TTC549 (cell line): ENCODE data around the gene GALM.
A peak's percentile ranks its signal among the peaks of the same experiment; 100 is the strongest.
"Not testable (repeated sequence)": the region's sequence is repeated elsewhere in the genome, so short reads cannot be mapped to it uniquely, and the experiment has no call there.

ENCODE experiments used
- FAIRE-seq: peaks from 2 replicates; lab custom pipeline; 2012; peaks lifted over from hg19 to GRCh38; lab: Jason Lieb, UNC

GALM gene

DNA sequence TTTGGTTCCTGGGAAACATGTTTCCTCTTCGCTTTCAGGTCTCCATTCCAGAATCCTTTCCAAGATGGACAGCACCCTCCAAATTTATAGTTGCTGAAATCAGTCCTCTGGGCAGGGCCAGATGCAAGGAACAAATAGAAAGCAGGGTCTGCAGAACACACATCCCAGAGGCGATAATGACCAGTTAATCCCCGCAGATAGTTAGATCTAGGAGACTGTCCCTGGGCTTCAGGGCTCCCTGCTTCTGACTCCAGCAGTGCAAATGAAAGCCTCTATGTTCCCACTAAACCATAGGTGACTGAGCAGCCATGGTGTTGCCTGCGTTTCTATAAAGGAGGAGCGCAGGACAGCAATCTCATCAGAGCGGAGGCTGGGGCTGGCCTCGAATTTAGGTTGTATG, 46.5 kb downstream of the GALM start:
- no peak for FAIRE-seq

DNA sequence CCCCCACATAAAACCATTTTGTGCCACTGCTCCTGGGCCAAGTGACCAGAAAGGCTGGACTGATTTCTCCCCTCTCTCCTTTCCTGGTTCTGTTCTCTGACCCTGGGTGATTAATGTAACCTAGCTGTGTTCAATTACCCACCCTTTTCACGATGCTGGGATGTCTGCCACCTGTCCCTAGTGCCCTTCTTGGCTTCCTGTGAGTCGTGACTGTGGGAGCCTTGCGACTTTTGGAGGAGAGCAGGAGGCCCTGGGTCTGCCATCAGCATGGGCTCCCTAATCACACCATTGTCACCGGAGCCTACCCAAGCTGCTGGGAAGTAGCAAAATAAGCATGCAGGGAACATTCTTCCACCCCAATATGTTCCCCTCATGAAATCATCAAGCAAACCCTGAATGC, 47.0 kb downstream of the GALM start:
- no peak for FAIRE-seq

DNA sequence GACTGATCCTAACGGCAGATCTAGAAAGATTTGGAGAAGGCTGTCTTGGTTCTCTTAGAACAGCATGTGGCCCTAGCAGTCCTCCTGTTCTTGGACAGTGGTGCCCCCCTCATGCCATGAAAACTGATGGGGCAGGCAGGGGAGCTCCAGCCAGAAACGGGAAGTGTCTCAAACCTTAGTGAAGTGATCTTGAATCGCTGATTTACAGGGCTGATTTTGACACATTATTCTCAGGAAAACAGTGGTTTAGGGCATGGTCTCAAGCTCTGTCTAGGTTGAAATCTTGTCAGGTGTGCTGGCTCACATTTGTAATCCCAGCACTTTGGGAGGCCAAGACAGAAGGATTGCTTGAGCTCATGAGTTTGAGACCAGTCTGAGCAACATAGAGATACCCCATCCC, 47.4 kb downstream of the GALM start:
- no peak for FAIRE-seq

DNA sequence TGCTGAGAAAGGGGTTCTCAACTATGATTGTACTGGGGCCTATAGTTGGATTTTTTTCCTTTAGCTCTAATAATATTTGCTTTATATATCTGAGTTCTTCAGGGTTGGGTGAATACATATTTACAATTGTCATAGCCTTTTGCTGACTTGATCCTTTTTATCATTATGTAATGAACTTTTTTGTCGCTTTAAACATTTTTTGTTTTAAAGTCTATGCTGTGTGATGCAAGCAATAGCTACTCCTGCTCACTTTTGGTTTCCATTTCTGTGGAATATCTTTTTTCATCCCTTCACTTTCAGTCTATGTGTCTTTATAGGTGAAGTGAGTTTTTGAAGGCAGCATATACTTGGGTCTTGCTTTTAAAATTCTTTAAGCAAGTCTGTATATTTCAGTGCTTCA, 49.0 kb downstream of the GALM start:
- FAIRE-seq = not testable (repeated sequence)

- FAIRE-seq = no peak
Measured at GRCh38 chr2:38716185-38716584, 50.3 kb downstream of the GALM start.

DNA sequence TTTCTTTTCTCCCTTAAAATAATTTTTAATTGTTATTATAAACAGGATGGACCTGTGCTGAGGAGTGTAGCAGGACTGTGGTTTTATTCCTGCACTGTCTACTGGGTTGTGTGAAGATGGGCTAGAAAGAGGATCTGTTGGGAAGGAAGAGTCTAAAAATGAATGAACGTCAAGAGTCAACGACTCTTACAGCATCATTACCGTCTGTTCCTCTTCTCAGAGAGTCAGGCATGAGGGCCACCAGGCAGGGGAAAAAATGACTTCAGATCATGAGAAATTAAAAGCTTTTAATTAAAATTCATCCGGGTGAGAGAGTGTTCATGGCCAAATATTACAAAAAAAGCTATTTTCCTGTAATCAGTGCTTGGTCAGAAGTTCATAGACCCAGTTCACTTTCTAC, 52.7 kb downstream of the GALM start:
- FAIRE-seq = no peak

DNA sequence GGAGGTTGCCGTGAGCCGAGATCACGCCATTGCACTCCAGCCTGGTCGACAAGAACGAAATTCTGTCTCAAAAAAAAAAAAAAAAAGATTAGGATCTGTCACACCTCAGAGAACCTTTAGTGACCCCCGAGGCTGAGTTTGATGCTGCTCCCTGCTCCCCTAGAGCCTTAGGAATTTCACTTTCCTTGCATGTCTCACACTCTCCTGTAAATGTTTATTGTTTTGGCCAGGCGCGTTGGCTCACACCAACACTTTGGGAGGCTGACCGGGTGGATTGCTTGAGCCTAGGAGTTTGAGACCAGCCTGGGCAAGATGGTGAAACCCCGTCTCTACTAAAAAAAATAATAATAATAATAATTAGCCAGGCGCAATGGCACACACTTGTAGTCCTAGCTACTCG, 53.8 kb downstream of the GALM start:
- FAIRE-seq = no peak

GRCh38 chr2:38720613-38721241, 54.8 kb downstream of the GALM start:
- FAIRE-seq = no peak

DNA sequence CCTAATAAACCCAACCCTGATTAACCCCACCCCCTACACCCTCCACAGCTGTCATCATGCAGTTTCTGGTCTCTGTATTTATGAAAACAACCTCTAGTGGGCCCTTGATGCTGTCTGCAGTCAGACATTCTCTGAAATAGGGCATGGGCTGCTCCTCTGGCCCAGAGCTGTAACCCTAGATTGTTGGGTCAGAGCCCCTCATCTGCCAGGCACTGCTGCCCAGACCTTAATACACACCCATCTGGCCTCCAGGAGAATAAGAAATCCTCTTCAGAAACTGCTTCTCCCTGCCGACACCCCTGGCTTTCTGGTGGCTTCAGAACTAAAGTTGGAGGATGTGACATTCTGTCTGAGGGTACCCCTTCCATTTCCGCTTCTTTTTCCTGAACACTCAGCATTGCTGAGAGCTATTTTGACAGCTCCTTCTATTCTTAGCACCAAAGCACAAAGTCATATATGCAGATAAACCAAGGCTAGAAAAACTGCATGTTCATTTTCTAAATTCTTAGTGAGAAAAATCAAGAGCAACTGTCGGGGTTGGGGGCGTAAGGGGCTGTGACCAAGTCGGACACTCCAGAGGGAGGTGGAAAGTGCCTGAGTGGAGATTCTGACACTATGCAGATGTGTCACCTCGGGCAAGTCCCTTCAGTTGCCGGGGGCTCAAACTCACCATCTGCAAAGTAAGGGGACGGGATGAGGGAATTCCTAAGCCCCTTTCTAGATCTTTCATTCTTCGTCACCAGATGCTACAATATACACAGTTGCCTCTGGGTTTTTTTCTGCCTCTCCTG, 56.6 kb downstream of the GALM start:
- no peak for FAIRE-seq

DNA sequence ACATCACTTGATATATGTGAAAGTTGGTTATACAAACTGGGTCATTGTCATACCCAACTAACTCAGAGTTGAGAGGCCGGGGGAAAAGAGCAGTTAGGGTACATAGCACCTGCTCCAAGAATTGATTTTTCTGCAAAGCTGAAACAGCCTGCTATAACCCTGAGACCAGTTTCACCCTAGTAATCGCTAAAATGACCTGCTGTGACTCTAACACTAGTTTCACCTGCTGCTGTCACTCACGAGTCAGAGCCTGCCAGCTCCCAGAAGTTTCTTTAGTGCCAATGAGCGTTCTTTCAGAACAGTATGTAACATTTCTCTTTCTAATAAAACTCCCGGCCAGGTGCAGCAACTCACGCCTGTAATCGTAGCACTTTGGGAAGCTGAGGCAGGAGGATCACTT, 57.3 kb downstream of the GALM start:
- FAIRE-seq = no peak

DNA sequence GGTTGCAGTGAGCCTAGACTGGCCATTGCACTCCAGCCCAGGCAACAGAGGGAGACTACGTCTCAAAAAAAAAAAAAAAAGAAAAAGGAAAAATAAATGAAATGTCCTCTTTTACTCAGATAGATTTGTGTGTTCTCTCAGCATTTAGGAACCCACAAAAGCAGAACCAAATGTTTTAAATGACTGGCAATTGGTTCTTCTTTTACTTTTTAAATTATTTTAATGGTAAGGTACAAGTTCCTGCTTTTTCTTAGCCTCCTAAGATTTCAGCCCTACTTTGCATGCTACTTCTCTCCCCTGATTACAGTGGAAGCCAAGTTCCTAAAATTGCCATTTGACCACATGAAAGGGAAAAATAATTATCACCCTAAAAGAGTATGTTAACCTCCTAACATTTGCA, 61.7 kb downstream of the GALM start:
- FAIRE-seq = no peak

DNA sequence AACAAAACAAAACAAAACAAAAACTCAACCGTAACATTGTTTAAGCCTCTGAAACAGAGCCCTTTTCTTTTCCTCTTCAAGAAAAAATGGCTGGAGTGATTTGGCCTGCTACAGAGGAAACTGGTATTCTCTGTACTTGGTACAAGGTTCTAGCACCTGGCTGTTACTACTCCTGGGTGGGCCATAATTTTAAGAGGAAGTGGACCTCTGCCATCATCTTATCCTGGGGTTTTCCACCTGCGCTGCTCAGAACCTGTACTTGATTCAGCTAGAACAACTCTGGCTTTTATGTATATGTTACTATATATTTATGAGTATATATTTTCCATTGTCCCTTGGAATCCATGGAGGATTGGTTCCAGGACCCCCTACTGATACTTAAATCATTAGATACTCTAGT, 62.8 kb downstream of the GALM start:
- FAIRE-seq = no peak

DNA sequence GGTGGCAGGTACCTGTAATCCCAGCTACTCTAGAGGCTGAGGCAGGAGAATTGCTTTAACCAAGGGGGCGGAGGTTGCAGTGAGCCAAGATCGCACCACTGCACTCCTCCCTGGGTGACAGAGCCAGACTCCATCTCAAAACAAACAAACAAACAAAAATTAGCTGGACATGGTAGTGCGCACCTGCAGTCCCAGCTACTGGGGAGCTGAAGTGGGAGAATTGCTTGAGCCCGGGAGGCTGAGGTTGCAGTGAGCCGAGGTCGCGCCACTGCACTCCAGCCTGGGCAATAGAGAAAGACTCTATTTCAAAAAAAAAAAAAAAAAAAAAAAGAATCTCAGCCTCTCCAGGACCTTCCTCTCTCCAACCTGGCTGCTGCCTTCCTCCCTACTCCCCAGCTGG, 65.2 kb downstream of the GALM start:
- FAIRE-seq = no peak

DNA sequence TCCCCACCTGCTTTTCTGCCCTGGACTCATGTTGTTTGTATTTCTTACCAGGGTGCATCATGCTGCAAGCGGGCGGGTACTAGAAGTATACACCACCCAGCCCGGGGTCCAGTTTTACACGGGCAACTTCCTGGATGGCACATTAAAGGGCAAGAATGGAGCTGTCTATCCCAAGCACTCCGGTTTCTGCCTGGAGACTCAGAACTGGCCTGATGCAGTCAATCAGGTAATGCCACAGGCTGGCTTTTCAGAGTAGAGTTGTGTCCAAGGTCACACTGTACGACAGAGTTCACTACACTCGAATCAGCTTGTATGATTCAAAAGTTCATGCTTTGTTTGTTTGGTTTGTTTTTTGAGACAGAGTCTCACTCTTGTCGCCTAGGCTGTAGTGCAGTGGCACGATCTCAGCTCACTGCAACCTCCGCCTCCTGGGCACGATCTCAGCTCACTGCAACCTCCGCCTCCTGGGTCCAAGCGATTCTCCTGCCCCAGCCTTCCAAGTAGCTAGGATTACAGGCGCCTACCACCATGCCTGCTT, 65.8 kb downstream of the GALM start:
- FAIRE-seq = no peak

DNA sequence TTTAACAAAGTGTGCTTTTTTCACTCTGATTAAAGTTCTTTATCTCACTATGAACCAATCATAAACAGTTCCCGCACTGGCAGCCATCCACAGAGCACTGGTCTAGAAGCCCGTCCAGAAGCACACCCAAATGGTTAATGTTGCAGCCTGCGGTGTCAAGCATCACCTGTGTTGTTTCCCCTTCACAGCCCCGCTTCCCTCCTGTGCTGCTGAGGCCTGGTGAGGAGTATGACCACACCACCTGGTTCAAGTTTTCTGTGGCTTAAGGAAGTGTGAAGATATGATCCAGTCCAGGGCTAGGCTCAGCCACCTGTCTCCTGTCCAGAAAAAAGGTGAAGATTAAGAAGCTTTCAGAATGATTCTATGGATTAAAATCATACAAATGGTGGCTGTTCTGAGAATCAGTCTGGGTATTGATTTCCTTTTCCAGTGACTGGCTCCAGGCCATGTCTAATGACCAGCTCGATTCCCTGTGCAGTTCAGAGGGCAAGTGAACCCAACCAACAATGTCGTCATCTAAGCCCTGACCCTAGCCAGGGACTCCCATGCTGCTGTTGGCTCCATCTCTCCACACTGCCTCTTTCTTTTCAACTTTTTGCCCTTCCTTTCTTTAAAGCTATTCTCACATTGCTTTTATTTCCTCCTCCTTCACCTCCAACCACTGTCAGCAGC, 67.5 kb downstream of the GALM start:
- FAIRE-seq = no peak

GRCh38 chr2:38734299-38735058, 68.6 kb downstream of the GALM start:
- no peak for FAIRE-seq

DNA sequence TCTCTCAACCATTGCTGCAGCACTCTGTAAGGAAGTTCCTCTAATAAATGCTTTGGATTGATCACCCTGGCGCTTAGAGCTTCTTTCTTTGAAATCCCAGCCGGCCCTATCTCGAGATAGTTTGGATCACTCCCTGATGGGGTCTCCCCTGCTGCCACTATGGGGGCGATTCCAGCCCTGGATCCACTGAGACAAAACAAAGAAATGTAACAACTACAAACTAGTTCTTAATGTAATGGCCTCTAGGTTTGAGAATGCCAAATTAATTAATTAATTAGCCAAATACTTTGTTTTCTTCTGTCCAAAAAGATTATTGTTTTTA, 70.0 kb downstream of the GALM start:
- no peak for FAIRE-seq

GRCh38 chr2:38737000-38737698, 71.2 kb downstream of the GALM start:
- not testable (repeated sequence) for FAIRE-seq

- FAIRE-seq = no peak
Measured at GRCh38 chr2:38737925-38738324, 72.0 kb downstream of the GALM start.

- no peak for FAIRE-seq
Measured at GRCh38 chr2:38739524-38739923, 73.6 kb downstream of the GALM start.

- peak; percentile 97 for FAIRE-seq
Measured at GRCh38 chr2:38740851-38741731, 75.2 kb downstream of the GALM start.
